Activated B cell treated with CpG ODN at 0.5 μM for 24 hours (primary cell): Measurements from ENCODE around the gene RP2. TPM values are rescaled to one million over a fixed set of nuclear protein-coding genes. Genes with fewer than 3 reads are reported as not detected.

ENCODE experiments used
- ATAC-seq: fragments of 200-7000 bp; cut with Tn5 transposase; one replicate; pipeline ENCODE4 v1.10.0; 2021; ENCODE audit warnings: low read depth, mild to moderate bottlenecking, moderate library complexity
- CTCF ChIA-PET: fragments of 350-600 bp; sonication (Branson Sonifier 250); formaldehyde crosslinking; loops from one replicate; lab custom pipeline; 2021; ENCODE audit warnings: antibody characterized with exemption; lab: Charles Lee
- POLR2A ChIA-PET: fragments of 350-600 bp; sonication (Branson Sonifier 250); formaldehyde crosslinking; loops from one replicate; lab custom pipeline; 2021; ENCODE audit warnings: antibody characterized with exemption; lab: Charles Lee
- DNase-seq: peaks from one replicate; pipeline ENCODE4 v3.0.0; 2022
- H3K27ac Mint-ChIP-seq: one replicate; pipeline ENCODE4 v1.8.0; 2020; ENCODE audit warnings: mixed read lengths
- H3K27me3 Mint-ChIP-seq: one replicate; pipeline ENCODE4 v1.8.0; 2021; ENCODE audit warnings: mixed read lengths
- H3K36me3 Mint-ChIP-seq: one replicate; pipeline ENCODE4 v1.8.0; 2021; ENCODE audit warnings: low read depth, mixed read lengths
- H3K4me1 Mint-ChIP-seq: one replicate; pipeline ENCODE4 v1.8.0; 2021; ENCODE audit warnings: mixed read lengths
- H3K4me3 Mint-ChIP-seq: one replicate; pipeline ENCODE4 v1.8.0; 2020; ENCODE audit warnings: mild to moderate bottlenecking, mixed read lengths
- H3K9me3 Mint-ChIP-seq: one replicate; pipeline ENCODE4 v1.8.0; 2020; ENCODE audit warnings: mixed read lengths
- intact Hi-C: fragments of 100-400 bp; cut with micrococcal nuclease; formaldehyde crosslinking; loops from one replicate; pipeline ENCODE4 v1.15.1; 2024
- total RNA-seq: library from RNA; stranded (reverse); gene quantifications from 2 replicates; pipeline ENCODE4 v1.2.3, GENCODE V29; 2022
- TF ChIP-seq, protein P1 (sequence below): fragments of 200-600 bp; IDR thresholded peaks from one replicate; pipeline ENCODE4 v1.8.0; 2022; ENCODE audit warnings: antibody characterized with exemption, mild to moderate bottlenecking

RP2 gene
- total RNA-seq, 1 donor from 2014 or later = 11.3 TPM

GRCh38 chrX:46903458-46904242 is 66.8 kb downstream of the RP2 start:
- peak overlapping the region; percentile 73 for H3K4me3 Mint-ChIP-seq
- H3K27me3 Mint-ChIP-seq = no peaks in the 10 kb centered on the region
- TF ChIP-seq, protein P1, sequence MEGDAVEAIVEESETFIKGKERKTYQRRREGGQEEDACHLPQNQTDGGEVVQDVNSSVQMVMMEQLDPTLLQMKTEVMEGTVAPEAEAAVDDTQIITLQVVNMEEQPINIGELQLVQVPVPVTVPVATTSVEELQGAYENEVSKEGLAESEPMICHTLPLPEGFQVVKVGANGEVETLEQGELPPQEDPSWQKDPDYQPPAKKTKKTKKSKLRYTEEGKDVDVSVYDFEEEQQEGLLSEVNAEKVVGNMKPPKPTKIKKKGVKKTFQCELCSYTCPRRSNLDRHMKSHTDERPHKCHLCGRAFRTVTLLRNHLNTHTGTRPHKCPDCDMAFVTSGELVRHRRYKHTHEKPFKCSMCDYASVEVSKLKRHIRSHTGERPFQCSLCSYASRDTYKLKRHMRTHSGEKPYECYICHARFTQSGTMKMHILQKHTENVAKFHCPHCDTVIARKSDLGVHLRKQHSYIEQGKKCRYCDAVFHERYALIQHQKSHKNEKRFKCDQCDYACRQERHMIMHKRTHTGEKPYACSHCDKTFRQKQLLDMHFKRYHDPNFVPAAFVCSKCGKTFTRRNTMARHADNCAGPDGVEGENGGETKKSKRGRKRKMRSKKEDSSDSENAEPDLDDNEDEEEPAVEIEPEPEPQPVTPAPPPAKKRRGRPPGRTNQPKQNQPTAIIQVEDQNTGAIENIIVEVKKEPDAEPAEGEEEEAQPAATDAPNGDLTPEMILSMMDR = no peak
- ChIA-PET POLR2A (interaction anchor here (1.1 kb wide), 1 partner anchor 75 kb away, joined by 3 read pairs; no protein-coding TSS in a partner anchor), CTCF (interaction anchor here (1.0 to 3.0 kb wide), 20 partner anchors 10 to 620 kb away, joined by 3 to 18 read pairs (median 4); no protein-coding TSS in a partner anchor)
- H3K27ac Mint-ChIP-seq = peak overlapping the region; percentile 35
- H3K36me3 Mint-ChIP-seq = no peaks in the 10 kb centered on the region
- H3K4me1 Mint-ChIP-seq = peaks cover 5% of the 10 kb centered on the region
- DNase-seq (peak; percentile 54), ATAC-seq (peak; percentile 99)
- no peaks in the 10 kb centered on the region for H3K9me3 Mint-ChIP-seq
- intact Hi-C loops = loop anchor here (1.0 to 5.0 kb wide), 6 partner anchors 9 to 619 kb away; partner anchors contain the start of genes JADE3 and SLC9A7

GRCh38 chrX:46904626-46905025 is 67.8 kb downstream of the RP2 start:
- H3K36me3 Mint-ChIP-seq = no peaks in the 10 kb centered on the region
- DNase-seq (no peak), ATAC-seq (no peak)
- no peak overlapping the region for H3K27ac Mint-ChIP-seq
- H3K4me1 Mint-ChIP-seq = peaks cover 5% of the 10 kb centered on the region
- POLR2A ChIA-PET = interaction anchor here (1.1 kb wide), 1 partner anchor 74 kb away, joined by 3 read pairs; no protein-coding TSS in a partner anchor
- intact Hi-C loops = loop anchor here (5.0 kb wide), 1 partner anchor 618 kb away; no protein-coding TSS in a partner anchor
- no peak overlapping the region for H3K4me3 Mint-ChIP-seq
- no peaks in the 10 kb centered on the region for H3K9me3 Mint-ChIP-seq
- CTCF ChIA-PET = interaction anchor here (1.1 to 3.0 kb wide), 12 partner anchors 9 to 188 kb away, joined by 3 to 18 read pairs (median 7); no protein-coding TSS in a partner anchor
- TF ChIP-seq, protein P1 = no peak
- no peaks in the 10 kb centered on the region for H3K27me3 Mint-ChIP-seq

DNA sequence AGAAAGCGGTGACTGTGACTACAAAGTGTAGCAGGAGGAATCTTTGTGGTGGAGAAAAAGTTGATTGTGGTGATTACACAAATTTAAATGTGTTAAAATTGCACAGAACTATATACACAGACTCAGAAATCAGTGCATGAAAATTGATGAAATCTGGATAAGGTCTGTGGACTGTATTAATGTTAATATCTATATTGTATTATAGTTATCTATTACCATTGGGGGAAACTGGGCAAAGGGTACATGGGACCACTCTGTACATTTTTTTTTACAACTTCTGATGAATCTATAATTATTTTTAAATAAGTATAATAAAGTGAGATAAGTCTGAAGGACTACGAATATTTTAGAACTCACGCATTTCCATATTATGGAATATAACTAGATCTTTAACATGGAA is 73.6 kb downstream of the RP2 start:
- ChIA-PET POLR2A (no interaction called here), CTCF (interaction anchor here (1.4 kb wide), 1 partner anchor 68 kb away, joined by 3 read pairs; no protein-coding TSS in a partner anchor)
- intact Hi-C loops = loop anchor here (5.0 kb wide), 1 partner anchor 42 kb away; no protein-coding TSS in a partner anchor
- TF ChIP-seq, protein P1 = no peak
- H3K36me3 Mint-ChIP-seq = no peaks in the 10 kb centered on the region
- peaks cover 18% of the 10 kb centered on the region for H3K4me1 Mint-ChIP-seq
- ATAC-seq = no peak
- DNase-seq = no peak
- H3K27ac Mint-ChIP-seq = no peak overlapping the region
- no peaks in the 10 kb centered on the region for H3K9me3 Mint-ChIP-seq
- H3K27me3 Mint-ChIP-seq = no peaks in the 10 kb centered on the region
- H3K4me3 Mint-ChIP-seq = no peak overlapping the region

DNA sequence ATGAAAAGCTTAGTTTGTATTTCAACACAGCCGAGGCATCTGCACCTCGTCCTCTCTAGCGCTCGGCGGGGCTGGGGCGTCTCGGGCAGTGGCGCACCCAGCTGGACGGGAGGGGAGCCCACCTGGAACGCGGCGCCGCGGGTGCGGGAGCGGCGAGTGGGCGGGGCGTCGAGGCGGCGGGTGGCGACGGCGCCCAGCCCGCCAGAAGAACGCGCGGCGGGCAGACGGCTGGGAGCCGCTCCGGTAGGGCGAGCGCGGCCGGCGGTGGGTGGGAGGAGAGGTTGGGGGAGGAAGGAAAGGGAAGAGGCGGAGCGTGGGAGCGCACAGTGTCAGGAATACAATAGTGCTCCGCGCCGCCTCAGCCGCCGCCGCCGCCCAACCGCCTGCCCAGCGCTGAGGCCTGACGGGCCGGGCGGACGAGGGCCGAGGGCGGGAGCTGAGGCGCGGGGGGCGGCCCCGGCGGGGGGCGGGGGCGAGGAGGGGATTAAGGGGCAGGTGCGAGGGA is 75.3 kb downstream of the RP2 start, which contains the start of gene JADE3:
Gene JADE3, plus strand, starts transcription at position 324 of the 505 bp plus-strand sequence. CDS start 72,474 bp downstream, outside the sequence.
- Mint-ChIP-seq H3K4me1 (peaks cover 31% of the 10 kb centered on the region), H3K27ac (no peak within 1 kb of the TSS)
- intact Hi-C loops = loop anchor here (1.0 to 5.0 kb wide), 4 partner anchors 9 to 57 kb away; no protein-coding TSS in a partner anchor

More for the DNA sequence above, 75.3 kb downstream of the RP2 start, which contains the start of gene JADE3:
- ATAC-seq (peak; percentile 70), DNase-seq (peak; percentile 56)
- Mint-ChIP-seq H3K4me3 (peak within 1 kb of the TSS; percentile 87), H3K36me3 (no peaks in the 10 kb centered on the region), H3K9me3 (no peaks in the 10 kb centered on the region), H3K27me3 (no peaks in the 10 kb centered on the region)
- CTCF ChIA-PET = interaction anchor here (1.2 to 3.8 kb wide), 3 partner anchors 50 to 65 kb away, joined by 5 to 27 read pairs (median 6); no protein-coding TSS in a partner anchor
- POLR2A ChIA-PET = interaction anchor here (0.6 to 2.6 kb wide), 7 partner anchors 11 to 254 kb away, joined by 3 to 22 read pairs (median 3); partner anchors contain the start of genes NDUFB11 and RBM10
- TF ChIP-seq, protein P1 = no peak
